ENCODE results near the gene TSR1.
A peak's percentile ranks its signal among the peaks of the same experiment; 100 is the strongest.
"Not testable (repeated sequence)": the region's sequence is repeated elsewhere in the genome, so short reads cannot be mapped to it uniquely, and the experiment has no call there.

Gene TSR1

DNA sequence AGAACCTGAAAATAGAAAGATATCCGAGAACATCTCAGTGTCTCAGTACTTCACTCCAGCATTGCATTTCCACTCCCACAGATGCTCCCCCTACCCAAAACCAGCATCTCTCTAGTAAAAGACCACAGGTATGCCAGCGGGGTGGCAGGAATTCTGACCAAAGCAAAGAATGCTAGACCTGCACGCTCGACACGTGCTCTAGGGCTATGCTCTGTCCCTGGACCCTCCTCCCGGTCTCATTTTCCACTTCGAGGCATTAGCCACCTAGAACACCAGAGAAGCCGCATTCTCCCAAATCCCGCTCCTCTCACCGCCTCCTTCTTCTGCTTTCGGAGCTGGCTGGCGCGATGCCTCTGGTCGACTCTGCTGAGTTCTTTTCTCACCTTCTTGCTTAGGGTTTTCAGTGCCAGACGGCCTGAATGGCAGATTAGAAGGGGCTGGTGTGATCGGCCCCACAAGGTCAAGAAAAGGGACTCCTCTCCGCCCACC lies 487 bp downstream of the TSR1 start:
- DNase-seq, result no peak

- DNase-seq, result no peak
These were observed 5.0 kb downstream of the TSR1 start for GRCh38 chr17:2331303-2331702.

GRCh38 chr17:2323629-2324314 lies 12.5 kb downstream of the TSR1 start:
- no peak for DNase-seq

- no peak for DNase-seq
These were observed 14.9 kb downstream of the TSR1 start for GRCh38 chr17:2321399-2321798.

DNA sequence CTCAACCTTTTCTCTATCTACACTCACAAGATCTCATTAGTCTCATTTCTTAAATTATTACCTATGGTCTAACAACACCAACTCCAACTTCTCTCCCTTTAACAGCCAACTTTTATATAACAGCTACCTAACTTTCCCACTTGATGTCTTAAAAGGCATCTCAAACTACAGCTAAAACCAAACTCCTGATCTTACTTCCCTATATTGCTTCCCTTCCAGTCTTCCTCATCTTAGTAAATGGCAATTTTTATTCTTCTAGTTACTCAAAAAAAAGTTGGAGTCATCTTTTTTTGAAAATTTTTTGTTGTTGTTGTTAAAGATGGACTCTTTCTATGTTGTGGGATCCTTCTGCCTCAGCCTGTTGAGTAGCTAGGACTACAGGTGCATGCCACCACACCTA lies 17.2 kb downstream of the TSR1 start:
- DNase-seq, result no peak

GRCh38 chr17:2317796-2318195 lies 18.5 kb downstream of the TSR1 start:
- DNase-seq, result no peak

DNA sequence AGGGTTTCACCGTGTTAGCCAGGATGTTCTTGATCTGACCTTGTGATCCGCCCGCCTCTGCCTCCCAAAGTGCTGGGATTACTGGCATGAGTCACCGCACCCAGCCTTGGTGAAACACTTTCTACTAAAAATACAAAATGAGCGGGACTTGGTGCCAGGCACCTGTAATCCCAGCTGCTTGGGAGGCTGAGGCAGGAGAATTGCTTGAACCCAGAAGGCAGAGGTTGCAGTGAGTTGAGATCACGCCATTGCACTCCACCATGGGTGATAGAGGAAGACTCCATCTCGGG lies 19.4 kb downstream of the TSR1 start:
- DNase-seq, result not testable (repeated sequence)

- no peak for DNase-seq
These were observed 23.5 kb downstream of the TSR1 start for GRCh38 chr17:2312736-2313135.

GRCh38 chr17:2309338-2310154 lies 26.7 kb downstream of the TSR1 start:
- DNase-seq, result no peak

- no peak for DNase-seq
These were observed 31.3 kb downstream of the TSR1 start for GRCh38 chr17:2304931-2305330.

DNA sequence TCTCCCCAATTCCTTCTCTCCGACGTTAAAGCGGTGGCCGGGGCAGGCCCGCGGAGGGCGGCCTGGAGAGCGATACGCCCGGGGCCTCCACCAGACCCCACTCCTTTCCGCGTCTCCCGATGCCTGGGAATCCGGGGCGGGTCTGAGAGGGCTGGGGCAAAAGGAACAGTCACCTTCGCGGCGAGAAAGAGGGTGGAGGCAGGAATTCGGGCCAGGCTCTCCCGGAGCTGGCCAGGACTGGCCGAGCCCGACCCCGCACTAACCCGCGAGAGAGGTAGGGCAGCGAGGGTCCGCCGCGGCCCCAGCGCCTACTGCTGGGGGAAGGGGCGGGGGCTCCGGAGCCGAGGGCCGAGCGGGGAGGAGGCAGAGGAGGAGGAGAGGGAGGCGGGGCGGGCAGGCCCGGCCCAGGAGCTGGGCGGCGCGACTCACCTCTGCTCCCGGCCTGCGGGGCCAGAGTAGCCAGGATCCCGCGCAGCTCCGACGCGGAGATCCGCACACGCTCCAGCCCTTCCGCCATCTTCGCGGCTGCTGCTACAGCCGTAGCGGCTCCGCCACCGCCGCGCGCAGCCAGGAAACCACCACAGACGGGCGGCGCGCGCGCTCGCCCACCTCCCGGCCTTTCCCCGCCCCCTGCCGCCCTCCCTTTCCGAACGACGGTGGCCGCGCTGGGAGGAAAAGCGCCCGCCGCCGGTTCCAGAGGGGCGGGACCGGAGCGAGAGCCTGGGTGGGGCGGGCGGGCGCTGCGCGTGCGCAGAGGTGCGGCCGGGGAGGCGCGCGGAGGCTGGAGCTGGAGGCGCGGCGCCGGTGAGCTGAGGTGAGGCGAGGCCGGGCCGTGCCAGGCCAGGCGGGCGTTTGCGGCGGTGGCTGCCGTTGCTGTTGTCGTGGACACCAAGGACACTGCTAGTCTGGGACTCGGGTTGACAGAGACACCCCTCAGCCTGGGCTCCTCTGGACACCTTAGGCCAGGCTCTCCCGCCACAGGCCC lies 32.8 kb downstream of the TSR1 start, which contains the start of the genes SMG6 and SRR:
SMG6 (minus strand) TSS at position 582 of the 985 bp plus-strand sequence; CDS start at position 517, 65 bp downstream.
SRR (plus strand) TSS at position 747 of the 985 bp plus-strand sequence. CDS start 11,611 bp downstream, outside the sequence.
- DNase-seq, result peak; percentile 69 to 88

- DNase-seq, result no peak
These were observed 33.5 kb downstream of the TSR1 start for GRCh38 chr17:2302778-2303203.

- no peak for DNase-seq
These were observed 36.5 kb downstream of the TSR1 start for GRCh38 chr17:2299756-2300155.

DNA sequence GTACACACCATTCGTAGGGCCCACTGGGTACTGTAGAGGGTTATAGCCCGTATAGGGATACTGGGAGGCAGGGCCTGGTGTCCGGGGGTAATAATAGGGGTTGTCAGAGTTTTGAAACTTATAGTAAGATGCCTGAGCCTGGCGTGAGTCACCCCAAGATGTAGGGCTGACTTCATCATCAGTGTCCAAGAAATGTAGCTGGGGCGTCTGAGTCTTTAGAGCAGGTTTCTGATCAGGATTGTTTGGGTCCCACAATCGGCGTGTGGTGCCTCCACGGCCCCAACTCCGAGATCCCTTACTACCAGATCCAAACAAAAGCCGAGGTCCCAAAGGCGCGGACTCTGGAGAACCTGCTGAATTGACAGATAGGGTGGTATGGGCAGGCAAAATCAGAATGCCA lies 37.1 kb downstream of the TSR1 start:
- DNase-seq, result no peak

DNA sequence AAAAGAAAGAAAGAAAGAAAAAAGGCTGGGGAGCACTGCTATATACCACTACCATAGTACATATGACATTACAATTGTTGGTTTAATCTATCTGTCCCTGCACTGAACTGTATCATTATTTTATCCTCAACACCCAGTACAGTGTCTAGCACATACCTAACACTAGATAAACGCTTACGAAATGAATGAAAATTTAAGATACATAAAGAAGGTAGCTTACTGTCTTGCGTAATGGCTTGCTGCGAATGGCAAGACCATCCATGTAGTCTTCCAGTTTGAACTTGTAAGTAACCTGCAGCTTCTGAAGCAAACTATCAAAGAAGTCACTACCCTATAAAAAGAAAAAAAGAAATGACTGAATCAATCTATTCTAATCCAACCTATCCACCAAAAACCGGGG lies 39.2 kb downstream of the TSR1 start:
- no peak for DNase-seq

DNA sequence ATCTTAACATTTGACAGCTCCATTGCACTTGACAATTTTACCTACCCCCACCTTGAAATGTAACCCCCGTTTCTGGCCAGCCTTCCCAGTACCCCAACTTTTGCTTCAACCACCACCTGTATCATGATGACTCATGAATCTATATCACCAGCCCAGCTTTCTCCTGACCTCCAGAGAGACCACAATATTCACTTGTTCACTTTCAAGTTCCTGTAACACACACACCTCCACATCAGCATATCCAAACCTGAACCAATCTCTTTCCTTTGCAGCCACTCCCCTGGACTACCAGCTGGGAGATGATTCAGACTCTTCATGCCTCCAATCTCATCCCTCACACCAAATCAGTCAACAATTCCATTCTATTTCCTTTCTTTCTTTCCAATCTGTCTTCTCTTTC lies 40.7 kb downstream of the TSR1 start:
- no peak for DNase-seq

DNA sequence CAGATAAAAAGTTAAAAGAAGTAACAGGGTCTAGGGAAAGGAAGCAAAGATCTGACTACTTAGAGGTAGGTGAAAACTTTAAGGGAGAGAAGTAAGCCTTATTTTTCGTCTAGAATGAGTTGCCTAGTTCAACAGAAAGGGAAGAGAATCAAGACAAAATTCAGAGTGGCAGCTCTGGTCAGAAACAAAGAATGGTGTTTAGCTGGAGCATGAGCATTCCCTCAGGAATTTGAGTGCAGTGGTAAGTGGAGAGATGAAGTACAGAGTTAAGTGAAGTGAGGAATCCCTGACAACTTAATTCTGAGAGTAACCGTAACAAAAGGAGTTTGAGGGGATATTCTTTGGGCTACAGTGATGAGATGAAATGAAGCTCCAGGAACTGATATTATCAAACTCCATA lies 44.2 kb downstream of the TSR1 start:
- no peak for DNase-seq

- no peak for DNase-seq
These were observed 46.3 kb downstream of the TSR1 start for GRCh38 chr17:2289878-2290478.

- no peak for DNase-seq
These were observed 53.0 kb downstream of the TSR1 start for GRCh38 chr17:2283302-2283701.

DNA sequence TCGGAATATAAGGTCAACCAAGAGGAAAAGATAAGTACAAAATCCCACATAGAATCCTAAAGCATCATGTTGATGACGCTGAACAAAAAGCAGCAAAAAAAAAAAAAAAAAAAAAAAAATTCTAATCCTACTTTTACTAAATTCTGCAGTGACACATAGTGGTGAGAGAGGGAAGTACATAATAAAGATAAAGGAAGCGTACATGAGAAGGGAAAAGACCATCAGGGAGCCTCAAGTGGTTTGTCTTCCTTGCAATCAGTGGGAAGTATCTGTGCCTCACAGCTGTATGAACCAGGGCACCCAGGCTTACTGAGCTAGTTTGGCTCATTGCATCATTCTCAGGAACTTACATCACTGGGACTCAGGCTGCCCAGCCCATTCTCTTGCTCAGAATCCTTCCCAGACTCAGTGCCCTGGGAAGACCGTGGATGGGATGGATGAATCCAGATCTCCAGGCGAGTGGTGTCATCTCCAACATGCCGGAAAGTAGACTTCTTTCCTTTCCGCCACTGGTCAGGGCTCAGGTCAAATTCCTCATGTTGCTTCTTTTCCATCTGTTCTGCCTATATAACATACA lies 53.9 kb downstream of the TSR1 start:
- peak; percentile 40 to 49 for DNase-seq

DNA sequence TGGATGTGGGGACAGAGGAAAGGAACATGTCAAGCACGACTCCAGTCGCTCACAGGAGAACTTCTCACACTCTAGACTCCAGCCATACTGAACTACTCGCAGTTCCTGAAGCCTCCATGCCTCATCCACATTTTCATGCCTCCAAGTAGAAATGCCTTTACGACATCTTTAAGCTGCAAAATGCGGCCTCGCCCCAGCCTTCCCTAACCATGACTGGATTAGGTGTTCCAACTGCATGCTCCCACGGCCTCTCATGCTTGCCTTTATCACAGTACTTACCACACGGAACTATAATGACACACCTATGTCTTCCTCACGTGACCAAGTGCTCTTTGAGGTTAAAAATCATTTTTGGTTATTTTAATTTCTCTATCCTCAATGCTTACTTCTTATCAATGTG lies 56.5 kb downstream of the TSR1 start:
- DNase-seq, result no peak
